SU-DHL-6 (cell line): ENCODE measurements around the gene KRT14.

Source experiments
- H2AFZ ChIP-seq: fragments of 200-600 bp; sonication (generic); 2 replicates; pipeline ENCODE4 v1.6.1; 2014; ENCODE audit warnings: low read depth, mild to moderate bottlenecking, moderate library complexity, mixed read lengths, antibody characterized with exemption, low read length; ENCODE audit not compliant: severe bottlenecking
- H3F3A ChIP-seq: fragments of 200-600 bp; shearing (Covaris generic); 2 replicates; pipeline ENCODE4 v1.6.0; 2016; ENCODE audit warnings: antibody characterized with exemption, mild to moderate bottlenecking; ENCODE audit not compliant: insufficient read depth
- H3K27ac ChIP-seq: fragments of 200-600 bp; sonication (generic); 2 replicates; pipeline ENCODE4 v1.5.1; 2016; ENCODE audit warnings: low read depth, mild to moderate bottlenecking, low read length, moderate library complexity, mixed read lengths
- H3K27me3 ChIP-seq: fragments of 200-600 bp; sonication (generic), shearing (Covaris generic); 2 replicates; pipeline ENCODE4 v1.6.0; 2014; ENCODE audit warnings: mild to moderate bottlenecking, low read length
- H3K36me3 ChIP-seq: fragments of 200-600 bp; sonication (generic); 2 replicates; pipeline ENCODE4 v1.6.1; 2014; ENCODE audit warnings: mild to moderate bottlenecking, low read length, mixed read lengths
- H3K4me2 ChIP-seq: fragments of 300-600, 200-600 bp; shearing (Covaris generic), sonication (generic); 2 replicates; pipeline ENCODE4 v1.6.0; 2014; ENCODE audit warnings: low read length, low read depth, mild to moderate bottlenecking; ENCODE audit not compliant: poor library complexity, severe bottlenecking
- H3K4me3 ChIP-seq: fragments of 200-600 bp; sonication (generic); 2 replicates; pipeline ENCODE4 v1.5.1; 2014; ENCODE audit warnings: antibody characterized with exemption, low read length, mild to moderate bottlenecking, mixed read lengths; ENCODE audit not compliant: insufficient read depth, poor library complexity, severe bottlenecking
- H3K79me2 ChIP-seq: fragments of 200-600 bp; sonication (generic); 2 replicates; pipeline ENCODE4 v1.6.1; 2014; ENCODE audit warnings: mild to moderate bottlenecking, low read length, moderate library complexity; ENCODE audit not compliant: insufficient read depth
- H3K9ac ChIP-seq: fragments of 200-600 bp; sonication (generic); 2 replicates; pipeline ENCODE4 v1.7.0; 2014; ENCODE audit warnings: mild to moderate bottlenecking, low read length
- H3K9me2 ChIP-seq: fragments of 200-600 bp; sonication (generic); replicated peaks from 2 replicates; pipeline ENCODE4 v1.6.1; 2014; ENCODE audit warnings: low read length; ENCODE audit not compliant: insufficient read depth
- H3K9me3 ChIP-seq: fragments of 200-600 bp; sonication (generic); 2 replicates; pipeline ENCODE4 v1.6.1; 2014; ENCODE audit warnings: low read length, mixed read lengths; ENCODE audit not compliant: insufficient read depth
- H4K20me1 ChIP-seq: fragments of 200-600 bp; sonication (generic); 2 replicates; pipeline ENCODE4 v1.6.1; 2014; ENCODE audit warnings: low read depth, mild to moderate bottlenecking, antibody characterized with exemption, low read length, moderate library complexity, mixed read lengths
- EZH2phosphoT487 ChIP-seq: fragments of 200-600 bp; sonication (generic), shearing (Covaris generic); conservative IDR thresholded peaks from 2 replicates; pipeline ENCODE4 v1.6.1; 2018; ENCODE audit warnings: mild to moderate bottlenecking, antibody characterized with exemption, low read length, moderate library complexity, mixed read lengths
- TF ChIP-seq, protein P1 (sequence below): fragments of 200-600 bp; sonication (generic); IDR thresholded peaks from one replicate; pipeline ENCODE4 v1.5.1; 2017; ENCODE audit warnings: antibody characterized with exemption, mild to moderate bottlenecking, low read length, moderate library complexity; ENCODE audit not compliant: insufficient read depth, poor library complexity, severe bottlenecking

KRT14 gene

GRCh38 chr17:41536741-41537613 lies 49.7 kb downstream of the KRT14 start:
- no peak overlapping the region for H3K27ac ChIP-seq
- no peak overlapping the region for H3K9ac ChIP-seq
- no peak overlapping the region for H3K4me2 ChIP-seq
- no peaks in the 10 kb centered on the region for H3F3A ChIP-seq
- no peaks in the 10 kb centered on the region for H3K9me3 ChIP-seq
- H3K9me2 ChIP-seq = no peaks in the 10 kb centered on the region
- H3K27me3 ChIP-seq = no peaks in the 10 kb centered on the region
- no peak overlapping the region for H2AFZ ChIP-seq
- H4K20me1 ChIP-seq = no peaks in the 10 kb centered on the region
- H3K79me2 ChIP-seq = no peaks in the 10 kb centered on the region
- H3K36me3 ChIP-seq = no peaks in the 10 kb centered on the region
- no peak overlapping the region for H3K4me3 ChIP-seq
- TF ChIP-seq EZH2phosphoT487 = no peak
- TF ChIP-seq, protein P1, sequence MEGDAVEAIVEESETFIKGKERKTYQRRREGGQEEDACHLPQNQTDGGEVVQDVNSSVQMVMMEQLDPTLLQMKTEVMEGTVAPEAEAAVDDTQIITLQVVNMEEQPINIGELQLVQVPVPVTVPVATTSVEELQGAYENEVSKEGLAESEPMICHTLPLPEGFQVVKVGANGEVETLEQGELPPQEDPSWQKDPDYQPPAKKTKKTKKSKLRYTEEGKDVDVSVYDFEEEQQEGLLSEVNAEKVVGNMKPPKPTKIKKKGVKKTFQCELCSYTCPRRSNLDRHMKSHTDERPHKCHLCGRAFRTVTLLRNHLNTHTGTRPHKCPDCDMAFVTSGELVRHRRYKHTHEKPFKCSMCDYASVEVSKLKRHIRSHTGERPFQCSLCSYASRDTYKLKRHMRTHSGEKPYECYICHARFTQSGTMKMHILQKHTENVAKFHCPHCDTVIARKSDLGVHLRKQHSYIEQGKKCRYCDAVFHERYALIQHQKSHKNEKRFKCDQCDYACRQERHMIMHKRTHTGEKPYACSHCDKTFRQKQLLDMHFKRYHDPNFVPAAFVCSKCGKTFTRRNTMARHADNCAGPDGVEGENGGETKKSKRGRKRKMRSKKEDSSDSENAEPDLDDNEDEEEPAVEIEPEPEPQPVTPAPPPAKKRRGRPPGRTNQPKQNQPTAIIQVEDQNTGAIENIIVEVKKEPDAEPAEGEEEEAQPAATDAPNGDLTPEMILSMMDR = no peak

DNA sequence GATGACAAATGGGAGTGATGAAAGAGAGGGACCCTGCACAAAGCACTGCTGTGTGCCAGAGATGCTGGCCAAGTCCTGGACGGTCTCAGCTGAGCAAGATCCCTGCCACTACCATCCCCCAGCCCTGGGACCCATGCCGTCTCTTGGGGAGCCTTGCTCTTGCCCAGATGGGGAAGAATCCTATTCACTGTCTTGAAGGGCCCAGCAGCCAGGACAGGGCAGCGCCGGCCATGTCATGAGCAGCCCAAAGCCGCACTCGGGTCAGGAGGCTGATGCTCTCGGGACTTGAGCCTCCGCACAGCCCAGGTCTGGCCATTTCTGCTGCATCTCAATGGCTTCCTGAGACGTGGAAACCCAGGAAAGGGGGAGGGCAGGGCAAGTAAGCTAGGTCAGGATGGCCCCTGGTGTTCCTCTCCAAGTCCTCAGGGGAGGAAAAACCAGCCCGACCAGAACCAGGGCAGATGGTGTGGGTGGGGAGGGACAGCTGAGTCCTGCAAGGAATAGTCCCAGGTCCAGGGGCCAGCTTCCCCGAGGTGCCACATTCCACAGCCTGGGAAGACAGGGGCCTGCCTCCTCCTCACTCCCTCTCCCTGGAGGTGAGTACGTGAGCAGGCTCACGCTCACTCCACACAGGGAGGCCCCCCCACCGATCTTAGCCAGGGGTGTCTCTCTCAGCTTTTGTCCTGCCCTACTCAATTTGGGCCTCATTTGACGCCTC lies 50.8 kb downstream of the KRT14 start:
- no peaks in the 10 kb centered on the region for H3K36me3 ChIP-seq
- H3K9me3 ChIP-seq = no peaks in the 10 kb centered on the region
- H3K27me3 ChIP-seq = no peaks in the 10 kb centered on the region
- no peak overlapping the region for H3K27ac ChIP-seq
- H3K4me2 ChIP-seq = no peak overlapping the region
- H3K9ac ChIP-seq = no peak overlapping the region
- no peaks in the 10 kb centered on the region for H3F3A ChIP-seq
- no peak overlapping the region for H3K4me3 ChIP-seq
- H2AFZ ChIP-seq = no peak overlapping the region
- H3K9me2 ChIP-seq = no peaks in the 10 kb centered on the region
- TF ChIP-seq, protein P1 = no peak
- no peak for TF ChIP-seq EZH2phosphoT487
- H3K79me2 ChIP-seq = no peaks in the 10 kb centered on the region
- no peaks in the 10 kb centered on the region for H4K20me1 ChIP-seq

GRCh38 chr17:41534899-41535546 lies 51.7 kb downstream of the KRT14 start:
- Histone ChIP-seq H2AFZ (no peak overlapping the region), H3K9me3 (no peaks in the 10 kb centered on the region), H3F3A (no peaks in the 10 kb centered on the region), H3K36me3 (no peaks in the 10 kb centered on the region), H3K4me2 (no peak overlapping the region), H3K9ac (no peak overlapping the region), H4K20me1 (no peaks in the 10 kb centered on the region), H3K79me2 (no peaks in the 10 kb centered on the region), H3K27me3 (peaks cover under 1% of the 10 kb centered on the region; the same call in 1 of the 2 replicates), H3K4me3 (no peak overlapping the region), H3K9me2 (no peaks in the 10 kb centered on the region), H3K27ac (no peak overlapping the region)
- no peak for TF ChIP-seq EZH2phosphoT487
- TF ChIP-seq, protein P1 = no peak
